ENCODE measurements around the gene TCF21. TPM values are rescaled to one million over a fixed set of nuclear protein-coding genes. Genes with fewer than 3 reads are reported as not detected.

Gene TCF21
- total and polyA plus RNA-seq, 2 of the 13 experiments (the other 11 are each of a cell fraction or from before 2014, with no cell fraction given) = not detected

- POLR2A ChIA-PET = no interaction called here
- ATAC-seq = no peak
Measured at GRCh38 chr6:133841176-133841575, 47.7 kb upstream of the TCF21 start.

More at GRCh38 chr6:133841176-133841575, 47.7 kb upstream of the TCF21 start:
- no peak overlapping the region for H2AFZ ChIP-seq (ENCODE audit: low read length)
- 2% methylated on average over 3 of the region's 3 CpGs for WGBS (ENCODE audit: low lambda C conversion rate)
- H3K4me1 ChIP-seq (ENCODE audit: insufficient read depth, low read length) = no peaks in the 10 kb centered on the region
- DNase-seq (ENCODE audit: low spot score) = no peak
- CTCF ChIA-PET (ENCODE audit: low intra/inter-chr PET ratio, low total read pairs) = no interaction called here
- no peak overlapping the region for H3K4me2 ChIP-seq (ENCODE audit: low read depth, low read length)
- H3K9me3 ChIP-seq (ENCODE audit: low read length) = no peaks in the 10 kb centered on the region
- H3K27me3 ChIP-seq (ENCODE audit: control insufficient read depth in 1 of 2, insufficient read depth in 2 of 2, low read length in 2 of 2) = no peaks in the 10 kb centered on the region; a peak in 1 of 5 replicates
- no peak overlapping the region for H3K4me3 ChIP-seq (replicated peaks in 1 of 3; ENCODE audit: insufficient read depth in 1 of 3, low read depth in 2 of 3, low read length in 3 of 3)
- no TSS peak for BruUV-seq (replicated peaks)
- no peak for FAIRE-seq
- H3K27ac ChIP-seq (ENCODE audit: extremely low read length, insufficient read depth, low read length) = no peak overlapping the region
- in situ Hi-C loops (cut with HindIII; ENCODE audit: extremely low pct_ligation_motif_present, low pct_unique_long_range_greater_than_20kb) = no loop called here
- intact Hi-C loops (cut with micrococcal nuclease; ENCODE audit: unreplicated experiment) = no loop called here
- no peak overlapping the region for H3K9ac ChIP-seq (ENCODE audit: insufficient read depth, low read depth, low read length)
- no peaks in the 10 kb centered on the region for H3K36me3 ChIP-seq (replicated peaks in 1 of 2; ENCODE audit: control insufficient read depth in 1 of 2, insufficient read depth in 2 of 2, low read length in 2 of 2)
- no peaks in the 10 kb centered on the region for H4K20me1 ChIP-seq (ENCODE audit: insufficient read depth, low read length)
- no peaks in the 10 kb centered on the region for H3K79me2 ChIP-seq (ENCODE audit: insufficient read depth, low read length)
- TF ChIP-seq ZNF292 (CRISPR knock-in tag; IDR thresholded peaks at IDR 0.05; ENCODE audit: borderline replicate concordance, low read depth) = no peak
- no peak for TF ChIP-seq ZNF512B (CRISPR knock-in tag; IDR thresholded peaks at IDR 0.05; ENCODE audit: borderline replicate concordance)
- TF ChIP-seq, protein P1, sequence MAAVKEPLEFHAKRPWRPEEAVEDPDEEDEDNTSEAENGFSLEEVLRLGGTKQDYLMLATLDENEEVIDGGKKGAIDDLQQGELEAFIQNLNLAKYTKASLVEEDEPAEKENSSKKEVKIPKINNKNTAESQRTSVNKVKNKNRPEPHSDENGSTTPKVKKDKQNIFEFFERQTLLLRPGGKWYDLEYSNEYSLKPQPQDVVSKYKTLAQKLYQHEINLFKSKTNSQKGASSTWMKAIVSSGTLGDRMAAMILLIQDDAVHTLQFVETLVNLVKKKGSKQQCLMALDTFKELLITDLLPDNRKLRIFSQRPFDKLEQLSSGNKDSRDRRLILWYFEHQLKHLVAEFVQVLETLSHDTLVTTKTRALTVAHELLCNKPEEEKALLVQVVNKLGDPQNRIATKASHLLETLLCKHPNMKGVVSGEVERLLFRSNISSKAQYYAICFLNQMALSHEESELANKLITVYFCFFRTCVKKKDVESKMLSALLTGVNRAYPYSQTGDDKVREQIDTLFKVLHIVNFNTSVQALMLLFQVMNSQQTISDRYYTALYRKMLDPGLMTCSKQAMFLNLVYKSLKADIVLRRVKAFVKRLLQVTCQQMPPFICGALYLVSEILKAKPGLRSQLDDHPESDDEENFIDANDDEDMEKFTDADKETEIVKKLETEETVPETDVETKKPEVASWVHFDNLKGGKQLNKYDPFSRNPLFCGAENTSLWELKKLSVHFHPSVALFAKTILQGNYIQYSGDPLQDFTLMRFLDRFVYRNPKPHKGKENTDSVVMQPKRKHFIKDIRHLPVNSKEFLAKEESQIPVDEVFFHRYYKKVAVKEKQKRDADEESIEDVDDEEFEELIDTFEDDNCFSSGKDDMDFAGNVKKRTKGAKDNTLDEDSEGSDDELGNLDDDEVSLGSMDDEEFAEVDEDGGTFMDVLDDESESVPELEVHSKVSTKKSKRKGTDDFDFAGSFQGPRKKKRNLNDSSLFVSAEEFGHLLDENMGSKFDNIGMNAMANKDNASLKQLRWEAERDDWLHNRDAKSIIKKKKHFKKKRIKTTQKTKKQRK (IDR thresholded peaks at IDR 0.05; ENCODE audit: low read length) = no peak
